GM12873 (cell line): ENCODE data around the gene CBLC.

Source experiments
- TF ChIP-seq, protein P1 (sequence below): IDR thresholded peaks from 2 replicates; pipeline ENCODE4 v1.5.1; 2012; ENCODE audit warnings: low read depth, mild to moderate bottlenecking, moderate library complexity, low read length, control low read depth; ENCODE audit not compliant: insufficient read depth; ENCODE audit errors: missing control alignments

Gene CBLC

DNA sequence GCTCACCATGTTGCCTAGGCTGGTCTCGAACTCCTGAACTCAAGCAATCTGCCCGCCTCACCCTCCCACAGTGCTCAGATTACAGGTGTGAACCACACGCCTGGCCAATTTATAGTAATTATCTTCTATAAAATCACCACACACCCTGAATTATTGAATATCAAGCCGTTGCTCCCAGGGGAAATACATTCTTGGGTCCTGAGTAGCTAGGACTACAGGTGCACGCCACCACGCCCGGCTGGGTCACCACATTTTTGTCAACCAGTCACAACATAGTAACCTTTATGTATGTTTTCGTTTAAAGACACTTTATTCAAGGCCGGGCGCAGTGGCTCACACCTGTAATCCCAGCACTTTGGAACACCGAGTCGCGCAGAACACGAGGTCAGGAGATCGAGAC lies 8.3 kb downstream of the CBLC start:
- TF ChIP-seq, protein P1, sequence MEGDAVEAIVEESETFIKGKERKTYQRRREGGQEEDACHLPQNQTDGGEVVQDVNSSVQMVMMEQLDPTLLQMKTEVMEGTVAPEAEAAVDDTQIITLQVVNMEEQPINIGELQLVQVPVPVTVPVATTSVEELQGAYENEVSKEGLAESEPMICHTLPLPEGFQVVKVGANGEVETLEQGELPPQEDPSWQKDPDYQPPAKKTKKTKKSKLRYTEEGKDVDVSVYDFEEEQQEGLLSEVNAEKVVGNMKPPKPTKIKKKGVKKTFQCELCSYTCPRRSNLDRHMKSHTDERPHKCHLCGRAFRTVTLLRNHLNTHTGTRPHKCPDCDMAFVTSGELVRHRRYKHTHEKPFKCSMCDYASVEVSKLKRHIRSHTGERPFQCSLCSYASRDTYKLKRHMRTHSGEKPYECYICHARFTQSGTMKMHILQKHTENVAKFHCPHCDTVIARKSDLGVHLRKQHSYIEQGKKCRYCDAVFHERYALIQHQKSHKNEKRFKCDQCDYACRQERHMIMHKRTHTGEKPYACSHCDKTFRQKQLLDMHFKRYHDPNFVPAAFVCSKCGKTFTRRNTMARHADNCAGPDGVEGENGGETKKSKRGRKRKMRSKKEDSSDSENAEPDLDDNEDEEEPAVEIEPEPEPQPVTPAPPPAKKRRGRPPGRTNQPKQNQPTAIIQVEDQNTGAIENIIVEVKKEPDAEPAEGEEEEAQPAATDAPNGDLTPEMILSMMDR, result no peak

DNA sequence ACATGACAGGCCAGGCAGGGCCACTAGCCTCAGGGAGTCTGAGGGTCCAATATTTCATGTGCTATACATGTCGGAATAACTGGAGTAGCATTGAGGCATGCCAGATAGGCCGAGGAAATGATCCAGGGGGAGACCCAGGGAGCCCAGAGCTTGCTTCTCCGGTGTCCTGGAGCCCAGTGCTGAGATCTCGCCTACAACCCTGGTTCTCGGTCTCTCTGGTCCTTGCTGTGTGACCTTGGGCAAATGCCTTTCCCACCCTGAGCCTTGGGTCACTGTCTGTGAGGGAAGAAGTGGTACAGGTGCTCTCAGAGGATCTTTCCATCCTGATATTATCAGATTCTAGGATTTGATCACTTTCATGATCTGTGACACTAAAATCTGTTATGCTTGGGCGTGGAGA lies 11.3 kb downstream of the CBLC start:
- TF ChIP-seq, protein P1, result no peak

DNA sequence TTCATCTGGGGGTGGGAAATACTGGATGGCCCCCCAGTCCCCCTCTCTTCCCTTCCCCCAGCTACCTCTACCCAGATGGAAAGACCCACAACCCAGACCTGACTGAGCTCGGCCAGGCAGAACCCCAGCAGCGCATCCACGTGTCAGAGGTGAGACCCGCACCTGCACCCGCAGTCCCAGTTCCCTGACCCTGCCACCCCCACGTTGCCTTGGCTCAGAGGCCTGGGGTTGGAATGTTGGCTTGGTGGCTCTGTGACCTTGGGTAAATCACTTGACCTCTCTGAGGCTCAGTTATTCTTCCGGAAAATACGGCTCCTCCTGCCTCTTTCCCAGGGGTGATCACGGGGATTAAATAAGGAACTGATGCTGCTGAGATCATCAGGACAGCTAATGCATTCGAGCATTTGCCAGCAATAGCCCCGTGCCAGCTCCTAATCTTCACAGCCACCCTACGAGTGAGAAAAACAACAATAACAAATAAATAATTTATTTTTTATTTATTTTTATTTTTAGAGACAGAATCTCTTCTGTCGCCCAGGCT lies 12.3 kb downstream of the CBLC start:
- TF ChIP-seq, protein P1, result no peak

GRCh38 chr19:44792281-44792680 lies 14.6 kb downstream of the CBLC start:
- TF ChIP-seq, protein P1, result no peak

- TF ChIP-seq, protein P1, result no peak
Observed at GRCh38 chr19:44794610-44795009, 16.9 kb downstream of the CBLC start.

GRCh38 chr19:44795398-44795987 lies 17.8 kb downstream of the CBLC start:
- TF ChIP-seq, protein P1, result no peak

GRCh38 chr19:44796701-44797115 lies 19.0 kb downstream of the CBLC start:
- TF ChIP-seq, protein P1, result no peak
